Keratinocyte (primary cell): Measurements from ENCODE around the gene ULK4.
"Not testable (repeated sequence)": the region's sequence is repeated elsewhere in the genome, so short reads cannot be mapped to it uniquely, and the experiment has no call there.

ENCODE experiments used
- EZH2 ChIP-seq: IDR thresholded peaks from one replicate; pipeline ENCODE4 v1.6.1; 2012; ENCODE audit warnings: inconsistent platforms, mild to moderate bottlenecking, low read length, moderate library complexity
- TF ChIP-seq, protein P1 (sequence below), 3 experiments: IDR thresholded peaks in 1 of 3; conservative IDR thresholded peaks in 1 of 3; optimal IDR thresholded peaks in 1 of 3; 2 replicates in 2 of 3; 3 replicates in 1 of 3; pipeline versions ENCODE3 to v1.5.1; 2011; ENCODE audit warnings: low read length in 3 of 3, mild to moderate bottlenecking in 3 of 3, moderate library complexity in 2 of 3, control low read depth in 1 of 3, inconsistent platforms in 1 of 3; ENCODE audit not compliant: insufficient read depth in 2 of 3; ENCODE audit errors: extremely low read depth in 1 of 3

DNA sequence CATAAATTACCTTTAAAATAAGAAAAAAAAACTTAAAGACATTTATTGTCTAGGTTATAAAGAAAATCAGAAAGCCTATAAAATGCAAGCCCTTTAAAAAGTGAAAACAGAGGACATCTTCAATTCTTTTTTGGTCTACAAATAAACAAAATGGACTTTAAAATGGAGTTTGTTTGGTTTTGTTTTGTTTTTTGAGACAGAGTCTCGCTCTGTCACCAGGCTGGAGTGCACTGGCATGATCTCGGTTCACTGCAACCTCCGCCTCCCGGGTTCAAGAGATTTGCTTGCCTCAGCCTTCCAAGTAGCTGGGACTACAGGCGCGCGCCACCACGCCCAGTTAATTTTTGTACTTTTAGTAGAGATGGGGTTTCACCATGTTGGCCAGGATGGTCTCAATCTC is 252.7 kb downstream of the ULK4 start:
- TF ChIP-seq, protein P1, sequence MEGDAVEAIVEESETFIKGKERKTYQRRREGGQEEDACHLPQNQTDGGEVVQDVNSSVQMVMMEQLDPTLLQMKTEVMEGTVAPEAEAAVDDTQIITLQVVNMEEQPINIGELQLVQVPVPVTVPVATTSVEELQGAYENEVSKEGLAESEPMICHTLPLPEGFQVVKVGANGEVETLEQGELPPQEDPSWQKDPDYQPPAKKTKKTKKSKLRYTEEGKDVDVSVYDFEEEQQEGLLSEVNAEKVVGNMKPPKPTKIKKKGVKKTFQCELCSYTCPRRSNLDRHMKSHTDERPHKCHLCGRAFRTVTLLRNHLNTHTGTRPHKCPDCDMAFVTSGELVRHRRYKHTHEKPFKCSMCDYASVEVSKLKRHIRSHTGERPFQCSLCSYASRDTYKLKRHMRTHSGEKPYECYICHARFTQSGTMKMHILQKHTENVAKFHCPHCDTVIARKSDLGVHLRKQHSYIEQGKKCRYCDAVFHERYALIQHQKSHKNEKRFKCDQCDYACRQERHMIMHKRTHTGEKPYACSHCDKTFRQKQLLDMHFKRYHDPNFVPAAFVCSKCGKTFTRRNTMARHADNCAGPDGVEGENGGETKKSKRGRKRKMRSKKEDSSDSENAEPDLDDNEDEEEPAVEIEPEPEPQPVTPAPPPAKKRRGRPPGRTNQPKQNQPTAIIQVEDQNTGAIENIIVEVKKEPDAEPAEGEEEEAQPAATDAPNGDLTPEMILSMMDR (optimal IDR thresholded peaks at IDR 0.05 in 1 of 3, IDR thresholded peaks at IDR 0.05 in 1 of 3, conservative IDR thresholded peaks at IDR 0.05 in 1 of 3; ENCODE audit: extremely low read depth in 1 of 3, insufficient read depth in 2 of 3, low read length in 3 of 3) = not testable (repeated sequence)
- TF ChIP-seq EZH2 = not testable (repeated sequence)
